GM18520 (cell line): ENCODE measurements around the gene OBSL1.
A peak's percentile ranks its signal among the peaks of the same experiment; 100 is the strongest.

Experiments used
- ATAC-seq: cut with Tn5 transposase; IDR thresholded peaks from one replicate; pipeline ENCODE4 v1.9.1; 2021; ENCODE audit not compliant: unreplicated experiment

Gene OBSL1

GRCh38 chr2:219597552-219598307 is 26.4 kb upstream of the OBSL1 start, which contains the start of gene STK11IP:
STK11IP (plus strand) TSS chr2:219597857; CDS start chr2:219598120, 263 bp downstream.
- peak; percentile 79 for ATAC-seq

- ATAC-seq, result no peak
These were observed 25.7 kb upstream of the OBSL1 start for GRCh38 chr2:219596954-219597551.

GRCh38 chr2:219595256-219595655 is 23.9 kb upstream of the OBSL1 start:
- no peak for ATAC-seq

- no peak for ATAC-seq
These were observed 21.8 kb upstream of the OBSL1 start for GRCh38 chr2:219593154-219593553.

- no peak for ATAC-seq
These were observed 21.4 kb upstream of the OBSL1 start for GRCh38 chr2:219592736-219593135.

- ATAC-seq, result no peak
These were observed 19.8 kb upstream of the OBSL1 start for GRCh38 chr2:219591091-219591490.

- no peak for ATAC-seq
These were observed 10.0 kb upstream of the OBSL1 start for GRCh38 chr2:219581346-219581745.

- no peak for ATAC-seq
These were observed 7.7 kb upstream of the OBSL1 start for GRCh38 chr2:219578811-219579613.

GRCh38 chr2:219576505-219577388 is 5.4 kb upstream of the OBSL1 start:
- no peak for ATAC-seq

- no peak for ATAC-seq
These were observed 4.5 kb upstream of the OBSL1 start for GRCh38 chr2:219575566-219576504.

- ATAC-seq, result no peak
These were observed 3.4 kb upstream of the OBSL1 start for GRCh38 chr2:219574484-219575311.

- no peak for ATAC-seq
These were observed 1.8 kb upstream of the OBSL1 start for GRCh38 chr2:219573166-219573565.

- no peak for ATAC-seq
These were observed 1.1 kb upstream of the OBSL1 start, which contains the start of gene INHA for GRCh38 chr2:219572237-219573001. INHA (plus strand) TSS chr2:219572310; CDS start chr2:219572375, 65 bp downstream.

- ATAC-seq, result no peak
These were observed 422 bp downstream of the OBSL1 start for GRCh38 chr2:219570924-219571310.

GRCh38 chr2:219570194-219570923 is 980 bp downstream of the OBSL1 start:
- no peak for ATAC-seq

- ATAC-seq, result no peak
These were observed 1.7 kb downstream of the OBSL1 start for GRCh38 chr2:219569635-219570034.

- no peak for ATAC-seq
These were observed 2.3 kb downstream of the OBSL1 start for GRCh38 chr2:219569041-219569440.
